GM18502 (cell line): ENCODE measurements around the gene ABO.
"Not testable (repeated sequence)": the region's sequence is repeated elsewhere in the genome, so short reads cannot be mapped to it uniquely, and the experiment has no call there.

Experiments used
- ATAC-seq: cut with Tn5 transposase; IDR thresholded peaks from one replicate; pipeline ENCODE4 v1.9.1; 2021; ENCODE audit warnings: mild to moderate bottlenecking; ENCODE audit not compliant: unreplicated experiment, poor library complexity

Gene ABO

DNA sequence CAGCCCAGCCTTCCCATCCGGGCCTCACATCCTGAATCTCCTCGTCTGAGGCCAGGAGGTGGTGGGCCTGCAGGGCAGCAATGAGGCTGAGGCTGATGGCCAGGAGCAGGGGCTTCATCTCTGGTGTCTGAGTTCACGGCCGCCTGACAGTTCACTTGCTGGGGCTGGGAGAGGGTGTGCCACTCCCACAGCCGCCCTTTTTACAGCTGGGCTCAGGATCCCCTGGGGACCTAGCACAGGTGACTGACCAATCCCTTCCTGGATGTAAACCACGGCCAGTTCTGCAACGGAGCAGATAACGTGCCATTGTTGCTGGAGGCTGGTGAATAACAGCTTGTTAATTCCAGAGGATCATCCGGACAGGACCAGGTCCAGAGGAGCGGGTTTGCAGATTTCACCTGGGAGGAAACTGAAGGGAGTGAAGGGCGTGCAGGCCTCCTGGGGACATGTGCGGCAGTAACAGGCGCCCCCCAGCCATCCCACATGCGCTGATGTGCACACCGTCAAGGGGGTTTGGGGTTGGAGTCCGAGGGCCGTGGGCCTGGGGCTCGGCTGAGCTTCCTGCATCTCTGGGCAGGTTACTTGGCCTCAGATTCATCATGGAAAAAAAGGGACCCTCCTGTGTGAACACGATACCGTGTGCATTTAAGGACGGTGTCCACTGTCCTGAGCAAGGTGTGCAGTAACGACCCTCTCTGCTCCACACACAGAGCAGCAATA lies 46.4 kb downstream of the ABO start:
- ATAC-seq = not testable (repeated sequence)

DNA sequence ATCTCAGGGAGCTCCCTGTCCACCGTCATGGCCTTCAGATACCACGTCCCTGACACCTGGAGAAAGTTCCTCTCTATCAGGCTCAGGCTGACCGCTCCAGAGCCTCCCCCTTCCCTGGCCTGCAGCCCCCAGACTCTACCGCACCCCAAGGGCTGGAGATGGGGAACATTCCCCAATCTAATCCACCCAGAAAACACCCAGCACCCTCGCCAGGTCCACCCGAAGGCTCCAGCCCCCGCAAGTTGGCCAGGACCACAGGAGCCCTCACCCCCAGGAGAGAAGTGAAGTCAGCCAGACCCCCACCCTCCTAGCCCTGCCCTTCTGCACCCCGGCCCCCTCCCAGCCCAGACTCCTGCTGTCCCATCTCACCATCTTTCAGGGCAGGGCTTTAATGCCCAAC lies 47.0 kb downstream of the ABO start:
- ATAC-seq = not testable (repeated sequence)

DNA sequence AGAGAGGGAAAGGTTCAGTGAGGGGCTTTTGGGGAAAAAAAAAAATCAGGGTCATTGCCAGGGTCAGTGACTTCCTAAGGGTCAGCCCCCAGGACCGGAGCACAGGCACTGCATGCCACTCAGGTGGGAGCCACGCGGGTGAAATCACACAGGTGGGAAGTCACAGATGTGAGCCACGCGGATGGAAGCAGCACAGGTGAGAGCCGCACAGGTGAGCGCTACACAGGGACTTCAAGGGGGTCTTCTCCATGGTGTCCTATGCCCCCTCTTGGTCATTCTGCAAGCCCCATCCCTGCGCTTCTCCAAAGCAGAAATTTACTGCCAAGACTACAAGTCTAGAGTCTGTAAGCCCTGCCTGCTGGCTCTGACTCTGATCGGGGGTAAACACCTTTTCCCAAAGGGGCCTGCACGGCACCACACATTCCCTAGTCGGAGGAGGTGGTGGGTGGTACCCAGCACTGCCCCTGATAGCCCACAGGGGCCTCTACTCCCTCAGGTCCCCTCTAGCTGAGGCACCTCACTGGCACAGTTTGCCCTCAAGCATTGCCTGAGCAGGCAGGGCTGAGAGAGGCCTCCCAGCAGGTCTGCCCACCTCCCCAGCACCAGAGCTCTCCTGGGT lies 47.6 kb downstream of the ABO start:
- no peak for ATAC-seq

DNA sequence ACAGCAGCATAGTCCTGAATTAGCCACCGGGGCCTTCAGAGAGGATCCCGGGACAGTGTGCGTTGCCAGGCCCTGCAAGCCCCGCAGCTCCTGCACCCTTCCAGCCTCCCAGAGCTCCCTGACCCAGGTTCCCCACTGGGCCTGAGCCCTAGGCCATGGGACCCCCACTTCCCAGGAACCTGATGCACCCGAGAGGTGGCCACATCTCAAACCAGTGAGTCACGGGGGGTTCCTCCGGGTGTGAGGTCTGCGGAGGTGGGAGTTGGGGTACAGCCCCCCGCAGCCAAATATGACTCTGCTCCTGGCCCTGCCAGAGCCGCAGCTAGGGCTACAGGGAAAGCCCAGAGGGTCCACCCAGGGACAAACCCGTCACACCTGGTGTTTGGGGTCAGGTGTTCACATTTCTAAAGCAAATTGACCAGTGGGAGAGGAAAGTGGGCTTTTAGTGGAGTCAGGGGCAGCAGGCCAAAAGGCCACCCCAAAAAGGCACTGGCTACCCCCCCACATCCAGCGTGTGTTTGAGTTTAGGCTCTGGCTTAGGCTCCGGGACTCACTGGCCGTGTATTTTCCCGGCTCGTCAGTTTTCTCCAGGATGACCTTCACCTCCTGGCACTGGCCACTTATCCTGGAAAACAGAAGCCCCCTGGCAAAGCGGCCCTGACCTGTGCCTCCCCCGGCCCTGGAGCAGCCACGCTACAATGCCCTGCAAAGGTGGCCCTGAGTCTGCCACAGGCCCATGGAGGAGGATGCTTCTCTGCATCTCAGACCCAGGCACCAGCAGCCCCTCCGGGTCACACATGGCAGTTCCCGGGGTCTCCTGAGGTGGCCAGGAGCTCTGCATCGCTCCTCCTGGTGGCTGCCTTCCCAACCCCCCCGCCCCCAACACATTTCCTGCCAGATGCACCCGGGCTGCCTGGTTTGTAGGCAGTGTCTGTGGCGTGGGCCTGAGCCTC lies 48.5 kb downstream of the ABO start:
- ATAC-seq = no peak

DNA sequence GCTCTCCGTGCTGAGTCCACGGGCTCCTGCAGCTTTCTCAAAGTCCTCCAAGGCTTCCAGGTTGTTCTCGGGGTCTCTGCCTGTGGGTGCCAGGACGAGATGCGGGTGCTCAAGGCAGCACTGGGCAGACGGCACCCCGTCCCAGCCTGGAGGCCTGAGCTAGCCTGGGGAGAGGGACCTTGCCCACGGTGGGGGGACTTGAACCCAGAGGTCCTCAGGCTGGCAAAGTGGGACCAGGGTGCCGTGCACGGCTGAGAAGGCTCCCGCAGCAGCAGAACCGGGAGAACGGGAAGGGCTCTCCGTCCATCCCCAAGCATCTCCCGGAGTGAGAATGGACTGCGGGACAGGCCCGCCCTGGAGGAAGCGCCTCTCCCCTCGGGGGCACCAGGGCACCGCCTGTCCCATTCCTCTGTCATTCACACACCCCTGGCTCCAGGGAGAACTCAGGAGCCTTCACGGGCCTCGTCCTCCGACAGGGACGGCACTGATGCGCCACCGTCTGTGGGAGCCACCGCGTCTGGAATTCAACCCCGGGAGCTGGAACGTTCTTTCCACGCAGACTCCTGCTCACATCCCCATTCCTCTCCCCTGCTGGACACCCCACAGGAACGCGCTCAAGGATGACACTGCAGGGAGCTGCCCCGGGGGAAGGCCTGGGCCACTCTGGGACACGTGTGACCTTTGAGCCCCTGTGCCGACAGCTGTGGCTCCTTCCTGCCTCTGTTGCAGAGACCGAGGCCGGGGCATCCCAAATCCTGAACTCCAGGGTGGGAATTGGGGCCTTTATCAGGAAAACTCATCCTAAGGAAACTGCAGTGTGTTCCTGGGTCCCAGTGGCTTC lies 49.6 kb downstream of the ABO start:
- no peak for ATAC-seq

DNA sequence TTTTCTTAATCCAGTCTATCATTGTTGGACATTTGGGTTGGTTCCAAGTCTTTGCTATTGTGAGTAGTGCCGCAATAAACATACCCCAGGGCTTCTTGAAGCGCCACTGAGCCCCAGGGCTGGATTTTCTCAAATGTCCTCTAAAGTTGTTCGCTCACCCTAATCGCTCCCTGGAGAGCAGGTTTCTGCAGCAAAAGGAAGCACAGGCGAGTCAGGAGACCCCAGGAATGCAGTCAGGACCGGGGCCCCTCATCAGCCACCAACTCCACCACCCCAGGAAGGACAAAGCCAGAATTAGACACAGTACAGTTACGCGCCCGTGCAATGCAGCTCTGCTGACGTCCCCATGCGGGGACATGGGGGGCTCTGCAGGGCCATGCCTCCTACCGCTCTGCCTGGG lies 50.2 kb downstream of the ABO start:
- no peak for ATAC-seq

DNA sequence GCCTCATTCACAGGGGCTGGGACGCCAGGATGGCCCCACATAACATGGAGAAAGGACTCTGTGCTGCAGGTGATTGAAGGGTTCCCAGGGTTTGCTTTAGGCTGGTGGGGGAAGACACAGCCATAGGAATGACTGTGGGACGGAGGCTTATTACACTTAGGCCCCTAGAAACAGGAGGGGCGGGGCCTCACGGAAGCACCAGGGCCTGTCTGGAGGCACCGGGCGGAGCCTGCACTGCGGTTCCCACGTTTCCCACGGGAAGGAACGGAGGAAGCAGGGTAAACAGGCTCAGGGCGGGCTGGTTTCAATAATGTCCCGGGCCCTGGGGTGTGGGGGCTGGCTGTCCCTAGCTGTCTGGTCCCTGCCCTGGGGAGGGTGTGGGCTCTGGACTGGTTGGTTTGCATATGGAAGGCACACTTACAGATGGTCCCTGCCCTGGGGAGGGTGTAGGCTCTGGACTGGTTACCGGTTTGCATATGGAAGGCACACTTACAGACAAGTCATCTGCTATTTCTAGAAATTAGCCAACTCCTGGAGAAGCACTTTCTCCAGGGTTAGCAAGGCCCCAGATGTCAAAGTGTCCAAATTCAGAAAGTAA lies 51.7 kb downstream of the ABO start:
- not testable (repeated sequence) for ATAC-seq

DNA sequence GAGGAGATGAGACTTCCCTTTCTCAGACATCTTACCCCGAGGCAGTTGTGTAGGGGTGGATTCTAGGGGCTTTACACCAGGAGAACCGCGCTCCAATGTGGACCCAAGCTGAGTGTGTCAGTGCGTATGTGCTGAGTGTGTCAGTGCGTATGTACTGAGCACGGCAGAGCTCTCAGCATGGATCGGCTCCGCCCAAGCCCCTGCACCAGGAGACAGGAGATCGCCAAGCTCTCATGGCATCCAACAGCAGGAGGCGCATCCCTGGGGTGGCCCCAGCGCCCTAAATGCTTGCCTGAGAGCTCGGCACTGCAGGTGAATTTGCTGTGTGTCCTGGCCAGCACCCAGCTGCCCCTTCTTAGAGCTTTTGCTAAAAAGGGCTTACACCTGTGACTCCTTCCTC lies 53.0 kb downstream of the ABO start:
- ATAC-seq = not testable (repeated sequence)

DNA sequence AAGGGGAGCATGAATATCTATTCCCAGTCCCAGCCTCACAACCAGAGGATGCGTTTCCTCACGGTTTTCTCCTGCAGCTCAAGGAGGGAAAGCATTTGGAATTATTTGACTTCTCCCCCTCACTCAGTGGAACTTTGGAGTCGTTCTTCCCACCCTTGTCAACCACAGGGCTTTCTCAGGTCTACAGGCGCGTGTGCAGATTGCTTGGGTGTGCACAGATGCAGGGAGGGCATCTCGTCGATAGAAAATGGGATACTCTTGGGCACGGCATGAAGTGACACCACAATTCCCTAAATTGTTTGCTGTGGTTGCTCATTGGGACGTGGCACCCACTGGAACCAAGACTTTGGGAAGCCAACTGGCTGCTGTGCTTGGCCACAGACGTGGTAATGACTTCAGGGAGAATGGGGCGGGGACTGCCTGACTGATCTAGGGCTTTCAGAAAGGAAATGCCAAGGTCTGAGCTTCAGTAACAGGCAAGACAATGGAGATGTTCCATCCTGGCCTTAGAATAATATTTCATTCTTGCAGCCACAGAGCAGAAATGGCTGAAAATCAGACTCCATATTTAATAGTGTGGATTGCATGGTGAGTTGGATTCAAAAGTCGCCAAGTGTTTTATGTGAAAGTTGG lies 53.7 kb downstream of the ABO start:
- no peak for ATAC-seq

DNA sequence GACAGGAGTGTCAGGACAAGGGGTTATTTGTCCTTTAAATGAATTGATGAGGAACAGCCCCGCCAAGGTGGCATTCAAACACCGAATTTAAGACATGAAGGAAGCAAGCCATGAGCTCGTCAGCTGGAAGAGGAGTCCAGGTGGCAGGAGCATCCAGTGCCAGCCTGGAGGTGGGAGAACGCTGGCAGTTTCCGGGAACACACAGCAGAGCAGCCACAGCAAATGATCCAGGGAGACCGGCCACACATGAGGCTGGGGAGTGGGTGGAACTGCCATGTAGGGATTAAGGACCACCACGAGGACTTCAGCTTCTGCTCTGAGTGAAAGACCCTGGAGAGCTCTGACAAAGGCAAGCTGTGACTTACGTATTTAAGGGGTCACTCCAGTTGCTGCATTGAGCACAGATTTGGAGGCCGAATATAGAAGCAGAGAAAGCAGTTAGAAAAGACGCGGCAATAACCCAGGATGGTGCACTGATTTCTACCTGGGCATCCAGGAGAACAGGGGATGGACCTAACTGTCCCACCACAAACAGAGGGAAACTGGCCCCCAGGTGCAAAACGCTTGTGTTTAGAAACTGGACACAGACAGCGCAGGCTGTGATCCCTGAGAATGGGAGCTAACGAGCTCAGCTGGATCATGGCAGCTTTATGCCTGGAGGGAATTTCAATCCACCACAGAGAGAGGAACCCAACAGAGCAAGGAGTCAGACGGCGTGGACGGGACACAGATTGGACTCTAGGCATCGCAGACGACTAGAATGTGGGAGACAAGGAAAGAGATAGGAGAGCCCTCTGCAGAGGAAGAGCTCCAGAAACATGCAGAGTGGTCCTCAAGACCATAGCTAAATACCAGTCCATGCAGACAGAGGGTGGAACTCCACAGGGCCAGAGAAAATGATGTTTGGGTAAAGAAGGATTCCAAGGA lies 56.7 kb downstream of the ABO start:
- not testable (repeated sequence) for ATAC-seq

DNA sequence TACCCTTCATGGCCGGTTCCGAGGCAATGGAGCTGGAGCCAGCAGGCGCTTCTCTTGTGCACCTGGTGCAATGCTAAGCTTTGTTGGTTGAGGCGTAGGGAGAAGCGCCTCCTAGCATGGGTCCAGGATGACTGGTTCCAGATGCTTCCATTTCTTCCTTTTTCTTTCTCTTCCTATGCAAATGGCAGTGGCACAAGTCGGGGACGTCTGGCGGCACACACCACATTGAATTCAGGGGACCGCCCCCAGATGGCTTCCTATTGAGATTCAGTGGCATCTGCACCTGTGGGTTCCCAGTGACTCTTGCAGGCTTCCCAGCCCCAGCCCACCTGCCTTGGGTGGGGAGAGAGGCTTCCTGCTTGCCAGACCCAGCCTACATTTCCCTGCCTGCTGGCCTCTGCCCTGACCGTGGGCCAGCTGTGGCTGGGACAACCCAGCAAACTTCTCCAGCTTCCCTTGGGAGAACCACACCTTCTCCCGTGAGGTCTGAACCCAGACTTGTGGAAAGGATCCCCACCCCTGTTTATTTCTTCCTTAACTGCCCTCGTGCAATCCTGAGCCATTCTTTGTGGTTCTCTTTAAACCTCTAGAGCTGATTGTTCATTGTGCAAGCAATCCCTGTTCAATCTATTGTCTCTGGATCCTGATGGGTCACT lies 57.5 kb downstream of the ABO start:
- ATAC-seq = not testable (repeated sequence)

DNA sequence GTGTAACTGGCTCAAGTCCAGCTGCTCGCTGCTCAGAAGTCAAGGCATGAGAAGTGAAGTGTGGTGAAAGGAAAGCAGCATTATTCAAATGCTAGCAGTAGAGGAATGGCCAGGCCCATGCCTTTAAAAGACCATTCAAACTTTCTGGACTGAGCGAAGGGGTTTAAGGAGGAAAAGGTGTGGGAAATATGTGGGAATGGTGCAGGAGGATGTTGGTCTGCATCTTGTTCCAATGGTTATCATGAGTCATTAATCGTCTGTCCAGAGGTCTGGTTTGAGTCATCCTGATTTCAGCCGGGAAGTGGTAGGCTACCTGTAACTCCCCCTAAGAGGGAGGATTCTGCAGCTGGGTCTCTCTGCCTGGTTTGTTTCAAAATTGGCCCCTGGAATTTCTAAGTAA lies 60.7 kb downstream of the ABO start:
- ATAC-seq = not testable (repeated sequence)

DNA sequence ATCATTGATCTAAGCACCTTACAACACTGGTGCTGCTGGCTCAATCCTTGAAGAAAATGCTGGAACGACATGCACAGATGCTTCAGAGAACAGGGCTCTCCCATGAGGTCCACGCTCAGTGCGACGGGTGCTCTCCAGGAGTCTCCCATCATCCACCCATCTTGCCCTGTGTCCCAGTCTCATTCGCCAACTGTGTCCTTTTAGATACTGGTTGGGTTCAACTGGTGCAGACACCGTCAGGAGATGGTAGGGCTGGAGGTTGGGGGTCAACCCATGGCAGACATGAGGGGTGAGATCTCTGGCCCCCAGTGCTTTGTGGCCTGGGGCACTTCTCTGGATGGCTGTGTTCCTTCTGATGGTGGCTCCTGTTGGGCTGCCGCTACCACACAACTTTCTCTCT lies 64.4 kb downstream of the ABO start:
- ATAC-seq = no peak

DNA sequence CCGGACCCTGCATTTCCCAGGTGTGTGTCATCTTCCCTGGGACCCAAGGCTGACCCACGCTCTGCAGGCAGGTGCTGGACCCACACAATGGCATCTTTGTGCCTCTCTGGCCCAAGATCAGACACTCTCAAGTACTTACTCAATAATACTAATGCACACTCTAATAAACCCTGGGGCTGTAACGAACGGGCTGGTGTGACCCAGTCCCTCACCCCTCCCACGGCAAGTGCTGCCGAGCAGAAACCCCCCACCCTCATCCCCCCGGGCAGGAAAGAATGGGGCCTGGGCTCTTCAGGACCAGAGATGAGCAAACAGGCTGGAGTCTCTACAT lies 64.8 kb downstream of the ABO start:
- ATAC-seq = no peak

DNA sequence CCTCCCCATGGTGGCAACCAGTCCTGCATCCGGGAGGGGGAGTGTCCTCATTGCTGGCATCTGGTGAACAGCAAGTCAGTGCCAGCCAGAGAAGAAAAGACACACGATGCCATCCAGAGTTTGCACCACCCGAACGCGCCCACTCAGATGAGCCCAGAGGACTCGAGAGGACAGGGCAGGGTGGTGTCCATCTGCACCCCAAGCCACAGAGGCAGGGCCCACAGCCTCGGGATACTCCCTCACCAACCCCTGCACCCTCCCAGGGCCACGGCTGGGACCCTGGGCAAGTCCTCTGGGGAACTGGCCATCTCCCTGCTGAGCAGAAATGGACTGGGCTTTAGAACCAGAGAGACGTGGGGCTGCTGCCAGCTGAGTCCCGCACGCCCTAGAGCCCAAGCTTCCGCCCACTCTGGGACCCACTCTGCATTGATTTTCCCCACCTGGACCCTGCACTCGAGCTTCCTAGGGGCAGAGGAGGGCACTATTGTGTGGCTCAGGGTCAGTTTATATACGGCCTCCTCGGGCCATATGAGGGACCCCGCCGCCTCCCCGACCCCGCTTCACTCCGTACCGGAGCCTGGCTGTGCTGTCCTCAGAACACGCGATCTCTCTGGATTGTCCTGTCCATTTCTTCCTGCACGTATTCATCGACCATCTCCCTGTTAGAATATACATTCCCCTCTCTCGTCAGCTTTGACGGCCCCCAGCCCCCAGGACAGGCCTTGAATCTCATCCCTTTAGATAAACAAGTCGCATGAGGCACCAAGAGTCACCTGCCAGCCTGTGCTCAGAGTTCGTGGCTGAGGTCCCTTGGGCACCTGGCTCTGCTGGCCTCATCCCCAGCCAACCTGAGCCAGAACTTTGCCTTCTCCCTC lies 65.4 kb downstream of the ABO start:
- not testable (repeated sequence) for ATAC-seq

DNA sequence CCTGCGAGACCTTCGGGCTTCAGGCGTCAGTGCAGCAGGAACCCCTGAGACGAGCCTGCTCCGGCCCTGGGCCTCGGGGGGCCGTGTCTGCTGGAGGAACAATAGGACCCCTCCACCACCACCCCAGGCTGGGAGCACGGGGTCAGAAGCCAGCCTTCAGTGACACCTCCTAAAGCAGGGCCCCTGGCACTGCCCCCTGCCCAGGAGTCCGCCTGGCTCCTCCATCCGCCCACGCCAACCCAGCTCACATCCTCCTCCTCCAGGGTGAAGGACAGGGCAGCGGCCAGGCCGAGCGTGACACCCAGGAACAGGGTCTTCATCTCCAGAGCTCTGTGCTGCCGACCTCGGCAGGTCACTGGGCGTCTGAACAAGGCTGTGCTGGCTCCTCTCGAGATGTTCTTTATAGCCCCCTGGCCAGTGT lies 66.1 kb downstream of the ABO start, which contains the start of gene OBP2B:
OBP2B (minus strand) TSS at position 371 of the 421 bp plus-strand sequence; CDS start at position 320, 51 bp downstream.
- not testable (repeated sequence) for ATAC-seq
